Activated CD8-positive, alpha-beta T cell treated with anti-CD3 and anti-CD28 coated beads for 36 hours (primary cell): ENCODE results near the gene ZNF516. TPM values are rescaled to one million over a fixed set of nuclear protein-coding genes. Genes with fewer than 3 reads are reported as not detected.

Experiments used
- ATAC-seq: fragments of 200-7000 bp; cut with Tn5 transposase; one replicate; pipeline ENCODE4 v1.10.0; 2021; ENCODE audit warnings: mild to moderate bottlenecking, moderate library complexity
- CTCF ChIA-PET: fragments of 350-600 bp; sonication (Branson Sonifier 250); formaldehyde crosslinking; loops from one replicate; lab custom pipeline; 2021; ENCODE audit warnings: antibody characterized with exemption; lab: Charles Lee
- POLR2A ChIA-PET: fragments of 350-600 bp; sonication (Branson Sonifier 250); formaldehyde crosslinking; loops from one replicate; lab custom pipeline; 2021; ENCODE audit warnings: antibody characterized with exemption; lab: Charles Lee
- DNase-seq: peaks from one replicate; pipeline ENCODE4 v3.0.0-alpha.2; 2020
- H3K27ac Mint-ChIP-seq: one replicate; pipeline ENCODE4 v1.8.0; 2021; ENCODE audit warnings: mild to moderate bottlenecking, mixed read lengths
- H3K27me3 Mint-ChIP-seq: one replicate; pipeline ENCODE4 v1.8.0; 2021; ENCODE audit warnings: mixed read lengths
- H3K36me3 Mint-ChIP-seq: one replicate; pipeline ENCODE4 v1.8.0; 2021; ENCODE audit warnings: low read depth, mixed read lengths
- H3K4me1 Mint-ChIP-seq: one replicate; pipeline ENCODE4 v1.8.0; 2021; ENCODE audit warnings: low read depth, mixed read lengths
- H3K4me3 Mint-ChIP-seq: one replicate; pipeline ENCODE4 v1.8.0; 2021; ENCODE audit warnings: mild to moderate bottlenecking, moderate library complexity, mixed read lengths
- H3K9me3 Mint-ChIP-seq: one replicate; pipeline ENCODE4 v1.8.0; 2021; ENCODE audit warnings: mixed read lengths
- CTCF ChIP-seq: fragments of 200-600 bp; IDR thresholded peaks from one replicate; pipeline ENCODE4 v1.8.0; 2022; ENCODE audit warnings: antibody characterized with exemption, mild to moderate bottlenecking
- intact Hi-C: fragments of 100-400 bp; cut with micrococcal nuclease; formaldehyde crosslinking; loops from one replicate; pipeline ENCODE4 v1.10.0; 2022
- total RNA-seq, 2 experiments: library from RNA; stranded (reverse); gene quantifications; one replicate each; pipeline ENCODE4 v1.2.3, GENCODE V29; 2021

ZNF516 gene
- total RNA-seq, 2 experiments from 2014 or later: 7.0 to 10.5 TPM

DNA sequence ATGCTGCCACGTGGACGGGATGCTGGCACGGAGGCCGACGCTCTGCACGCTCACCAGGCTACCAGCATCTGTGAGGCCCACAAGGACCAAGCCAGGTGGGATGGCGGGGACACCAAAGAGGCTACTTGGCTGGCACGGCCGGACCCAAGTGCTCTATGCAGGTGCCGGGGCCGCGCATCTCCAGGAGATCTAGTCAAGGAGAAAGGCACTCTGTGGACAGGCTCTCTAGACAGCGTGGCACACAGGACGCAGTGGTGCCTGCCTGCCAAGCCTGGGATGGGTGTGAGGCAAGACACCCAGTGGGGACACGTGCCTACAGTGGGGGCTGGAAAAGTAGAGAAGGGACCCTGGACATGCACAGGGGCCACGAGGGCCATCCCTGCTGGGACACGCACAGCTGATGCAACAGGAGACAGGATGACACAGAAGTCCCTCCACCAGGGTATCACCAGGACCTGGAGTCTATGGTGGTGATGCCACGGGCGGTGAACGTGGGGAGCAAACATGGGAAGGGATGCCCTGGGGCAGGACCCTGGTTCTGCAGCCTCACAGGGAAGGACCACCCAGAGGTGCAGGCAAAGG is 28.5 kb downstream of the ZNF516 start:
- H3K9me3 Mint-ChIP-seq: no peaks in the 10 kb centered on the region
- no peak for DNase-seq
- intact Hi-C loops: no loop called here
- ATAC-seq: peak; percentile 35
- no peaks in the 10 kb centered on the region for H3K36me3 Mint-ChIP-seq
- ChIA-PET POLR2A (interaction anchor here (1.5 kb wide), 1 partner anchor 36 kb away, joined by 3 read pairs; no protein-coding TSS in a partner anchor), CTCF (no interaction called here)
- H3K4me1 Mint-ChIP-seq: peaks cover 22% of the 10 kb centered on the region
- no peak overlapping the region for H3K4me3 Mint-ChIP-seq
- H3K27me3 Mint-ChIP-seq: no peaks in the 10 kb centered on the region
- peak overlapping the region; percentile 57 for H3K27ac Mint-ChIP-seq
- TF ChIP-seq CTCF: no peak

GRCh38 chr18:76465630-76466409 is 29.2 kb downstream of the ZNF516 start:
- no peak overlapping the region for H3K4me3 Mint-ChIP-seq
- ATAC-seq (no peak), DNase-seq (no peak)
- no peaks in the 10 kb centered on the region for H3K27me3 Mint-ChIP-seq
- no peaks in the 10 kb centered on the region for H3K36me3 Mint-ChIP-seq
- ChIA-PET POLR2A (no interaction called here), CTCF (no interaction called here)
- intact Hi-C loops: no loop called here
- no peaks in the 10 kb centered on the region for H3K9me3 Mint-ChIP-seq
- H3K27ac Mint-ChIP-seq: no peak overlapping the region
- peaks cover 22% of the 10 kb centered on the region for H3K4me1 Mint-ChIP-seq
- no peak for TF ChIP-seq CTCF

- ChIA-PET POLR2A (no interaction called here), CTCF (no interaction called here)
- H3K9me3 Mint-ChIP-seq: no peaks in the 10 kb centered on the region
- H3K4me3 Mint-ChIP-seq: no peak overlapping the region
- intact Hi-C loops: no loop called here
- no peak overlapping the region for H3K27ac Mint-ChIP-seq
- no peaks in the 10 kb centered on the region for H3K27me3 Mint-ChIP-seq
- DNase-seq (no peak), ATAC-seq (no peak)
- peaks cover 22% of the 10 kb centered on the region for H3K4me1 Mint-ChIP-seq
- no peak for TF ChIP-seq CTCF
- no peaks in the 10 kb centered on the region for H3K36me3 Mint-ChIP-seq
Measured at GRCh38 chr18:76464281-76465259, 30.5 kb downstream of the ZNF516 start.

GRCh38 chr18:76463872-76464271 is 31.2 kb downstream of the ZNF516 start:
- TF ChIP-seq CTCF: no peak
- intact Hi-C loops: no loop called here
- no peaks in the 10 kb centered on the region for H3K36me3 Mint-ChIP-seq
- H3K9me3 Mint-ChIP-seq: no peaks in the 10 kb centered on the region
- CTCF ChIA-PET: no interaction called here
- H3K27me3 Mint-ChIP-seq: no peaks in the 10 kb centered on the region
- no peak overlapping the region for H3K27ac Mint-ChIP-seq
- no peak for DNase-seq
- no peak overlapping the region for H3K4me3 Mint-ChIP-seq
- POLR2A ChIA-PET: no interaction called here
- no peak for ATAC-seq
- peaks cover 19% of the 10 kb centered on the region for H3K4me1 Mint-ChIP-seq
